ENCODE results near the gene ZDBF2. TPM values are rescaled to one million over a fixed set of nuclear protein-coding genes. Genes with fewer than 3 reads are reported as not detected.
"Not testable (repeated sequence)": the region's sequence is repeated elsewhere in the genome, so short reads cannot be mapped to it uniquely, and the experiment has no call there.

Gene ZDBF2
- polyA plus RNA-seq (2012; ENCODE audit: insufficient read depth, insufficient read length), result 1.2 TPM

DNA sequence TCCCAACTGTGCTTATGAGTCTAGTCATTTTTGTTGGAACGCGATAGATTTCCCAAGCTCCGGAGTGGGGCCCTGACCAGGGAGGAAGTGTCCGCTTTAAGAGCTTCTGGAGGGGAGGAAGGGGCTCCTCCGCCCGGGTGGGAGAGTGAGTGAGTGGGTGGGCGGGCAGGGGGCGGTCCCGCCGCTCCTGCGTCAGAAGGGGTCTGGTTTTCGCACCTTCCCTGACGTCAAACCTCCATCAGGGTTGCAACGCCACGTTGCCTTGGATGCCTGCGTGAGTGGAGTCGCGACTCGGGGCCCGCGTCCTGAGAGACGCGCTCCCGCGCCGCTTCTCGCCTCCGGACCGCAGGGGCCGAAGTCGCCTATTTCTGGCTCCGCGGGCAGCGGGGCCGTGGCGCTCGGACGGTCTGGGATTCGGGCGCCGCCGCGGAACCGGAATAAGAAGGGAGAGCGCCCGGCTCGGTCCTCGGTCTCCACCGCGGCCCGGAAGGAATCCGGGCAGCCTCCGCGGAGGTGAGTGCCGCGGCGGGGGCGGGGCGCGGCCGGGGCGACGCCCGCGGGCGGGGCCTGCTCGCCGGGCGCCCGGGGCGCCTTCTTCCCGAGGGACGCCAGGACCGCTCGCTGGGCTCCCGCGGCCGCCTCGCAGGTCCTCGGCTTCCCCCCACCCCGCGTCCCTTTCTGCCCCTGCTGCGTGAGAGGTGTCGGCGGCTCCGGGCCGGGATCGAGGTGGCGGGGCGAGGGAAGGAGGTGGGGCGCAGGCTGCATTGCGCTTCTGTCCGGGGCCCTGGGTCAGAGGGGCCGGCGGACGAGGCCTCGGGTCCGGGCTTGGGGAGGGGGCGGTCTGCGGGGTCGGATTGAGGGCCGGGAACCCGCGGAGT lies at the start of gene ZDBF2:
ZDBF2 (plus strand) TSS at position 230 of the 878 bp plus-strand sequence. CDS start 7,187 bp downstream, outside the sequence.
- no peak for DNase-seq (ENCODE audit: low read depth, low spot score)
- H3K4me3 ChIP-seq (ENCODE audit: low read length), result peak within 1 kb of the TSS; percentile 51

DNA sequence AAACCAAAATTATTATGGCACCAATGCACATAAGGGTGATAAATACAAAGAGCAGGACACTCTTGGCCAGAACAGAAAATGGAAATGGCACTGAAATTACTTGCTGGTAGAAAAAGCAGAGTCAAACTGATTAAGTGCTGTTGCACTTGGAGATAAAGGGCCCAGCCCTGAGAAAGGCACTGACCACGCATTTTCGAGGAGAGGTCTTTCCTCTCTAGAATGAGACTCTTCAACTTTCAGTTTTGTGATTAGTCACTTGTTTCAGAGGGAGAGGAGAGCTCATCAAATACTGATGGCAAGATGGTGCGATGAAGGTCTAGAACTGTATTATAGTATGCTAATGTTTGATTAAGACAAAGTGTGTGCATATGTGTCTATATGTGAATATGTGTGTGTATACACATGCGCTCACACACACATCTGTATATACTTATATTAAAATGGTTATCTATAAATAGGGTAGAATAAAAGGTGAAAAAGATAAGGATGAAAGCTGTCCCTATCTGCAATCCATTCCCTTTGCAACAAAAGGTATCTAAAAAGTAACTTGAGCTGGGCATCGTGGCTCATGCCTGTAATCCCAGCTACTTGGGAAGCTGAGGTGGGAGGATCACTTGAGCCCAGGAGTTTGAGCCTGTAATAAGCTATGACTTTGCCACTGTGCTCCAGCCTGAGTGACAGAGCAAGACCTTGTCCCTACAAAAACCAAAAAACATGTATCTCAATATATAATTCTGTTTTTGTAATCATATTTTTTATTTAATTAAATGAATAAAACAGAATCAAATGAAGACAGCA lies 48.8 kb upstream of the ZDBF2 start:
- H3K4me3 ChIP-seq (ENCODE audit: low read length), result no peak overlapping the region
- DNase-seq (ENCODE audit: low read depth, low spot score), result no peak

DNA sequence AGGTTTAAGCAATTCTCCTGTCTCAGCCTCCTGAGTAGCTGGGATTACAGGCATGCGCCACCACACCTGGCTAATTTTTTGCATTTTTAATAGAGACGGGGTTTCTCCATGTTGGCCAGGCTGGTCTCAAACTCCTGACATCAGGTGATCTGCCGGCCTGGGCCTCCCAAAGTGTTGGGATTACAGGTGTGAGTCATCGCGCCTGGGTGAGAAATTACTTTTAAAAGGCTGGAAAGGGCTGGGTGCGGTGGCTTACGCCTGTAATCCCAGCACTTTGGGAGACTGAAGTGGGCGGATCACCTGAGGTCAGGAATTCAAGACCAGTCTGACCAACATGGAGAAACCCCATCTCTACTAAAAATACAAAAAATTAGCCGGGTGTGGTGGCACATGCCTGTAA lies 45.8 kb upstream of the ZDBF2 start:
- not testable (repeated sequence) for H3K4me3 ChIP-seq (ENCODE audit: low read length); DNase-seq (ENCODE audit: low read depth, low spot score)

DNA sequence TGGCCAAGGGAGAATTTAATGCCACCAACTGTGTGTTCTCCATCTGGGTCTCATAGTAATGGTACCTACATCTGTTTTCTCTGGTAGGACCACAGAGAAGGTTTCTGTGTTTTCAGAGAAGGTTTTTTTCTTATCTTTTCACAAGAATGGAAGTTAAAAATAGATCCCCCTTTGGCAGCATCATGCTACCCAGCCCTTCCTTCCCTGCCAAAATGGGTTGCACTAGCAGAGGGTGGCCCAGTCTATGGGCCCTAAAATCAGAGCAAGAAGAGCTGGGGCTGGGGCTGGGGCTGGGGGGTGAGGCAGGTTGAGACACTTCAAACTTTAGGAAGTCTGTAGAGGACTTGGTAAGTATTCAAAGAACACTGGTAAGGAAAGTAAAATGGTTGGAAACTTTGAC lies 44.8 kb upstream of the ZDBF2 start:
- H3K4me3 ChIP-seq (ENCODE audit: low read length), result no peak overlapping the region
- DNase-seq (ENCODE audit: low read depth, low spot score), result no peak

DNA sequence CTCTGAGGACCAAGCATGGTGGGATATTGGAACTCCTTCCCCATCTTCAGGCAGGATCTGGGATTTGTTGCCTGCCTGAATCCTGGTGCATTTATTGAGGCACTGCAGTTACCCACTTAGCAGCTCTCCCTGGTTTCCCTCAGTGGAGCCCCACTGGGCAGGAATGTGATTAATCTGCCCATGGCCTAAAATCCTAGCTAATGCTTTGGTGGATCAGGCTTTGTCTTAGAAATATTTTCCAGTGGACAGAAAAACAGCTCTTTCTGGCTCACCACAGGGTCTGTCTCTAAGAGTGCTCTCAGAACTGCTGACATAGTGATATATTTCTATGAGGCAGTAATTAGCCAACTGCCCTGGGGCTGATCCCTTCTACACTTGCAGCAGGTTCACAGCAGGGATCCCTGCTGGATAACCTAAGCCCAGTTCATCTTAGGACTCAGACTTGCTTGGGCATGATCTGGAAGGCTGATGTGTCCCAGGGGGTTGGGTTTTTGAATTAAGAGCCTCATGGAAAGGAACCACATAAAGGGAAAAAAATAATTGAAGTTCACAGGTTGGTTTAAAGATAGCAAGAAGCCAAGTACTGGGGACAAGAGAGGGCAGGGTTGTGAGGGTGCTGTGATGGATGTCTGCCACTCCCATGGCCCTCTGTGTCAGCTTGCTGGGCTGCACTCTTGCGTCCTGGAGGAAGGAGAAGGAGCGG lies 44.3 kb upstream of the ZDBF2 start:
- no peak for DNase-seq (ENCODE audit: low read depth, low spot score)
- no peak overlapping the region for H3K4me3 ChIP-seq (ENCODE audit: low read length)

DNA sequence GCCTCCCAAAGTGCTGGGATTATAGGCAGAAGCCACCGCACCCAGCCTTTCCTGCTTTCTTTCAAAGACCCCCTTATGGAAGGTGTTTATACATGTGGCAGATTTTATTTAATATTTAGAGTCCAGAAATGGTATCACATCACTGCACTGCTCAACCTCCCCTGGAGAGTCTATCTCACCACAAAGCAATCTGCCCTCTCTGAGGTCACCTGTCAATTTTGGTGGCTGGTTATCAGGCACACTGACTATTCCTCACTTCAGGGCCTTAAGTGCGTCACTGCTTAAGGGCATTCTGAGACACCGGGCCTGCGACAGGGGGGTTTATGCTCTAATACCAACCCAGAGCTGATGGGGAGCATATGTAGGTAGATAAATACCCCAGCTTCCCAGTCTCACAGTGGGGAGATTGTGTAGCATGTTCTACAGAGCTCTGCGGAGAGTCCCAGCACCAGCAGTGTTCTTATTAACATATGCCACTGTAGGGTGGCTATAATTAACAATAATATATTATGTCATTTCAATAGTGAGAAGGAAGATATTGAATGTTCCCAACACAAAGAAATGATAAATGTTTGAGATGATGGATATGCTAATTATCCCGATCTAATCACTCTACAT lies 42.7 kb upstream of the ZDBF2 start:
- no peak overlapping the region for H3K4me3 ChIP-seq (ENCODE audit: low read length)
- no peak for DNase-seq (ENCODE audit: low read depth, low spot score)

DNA sequence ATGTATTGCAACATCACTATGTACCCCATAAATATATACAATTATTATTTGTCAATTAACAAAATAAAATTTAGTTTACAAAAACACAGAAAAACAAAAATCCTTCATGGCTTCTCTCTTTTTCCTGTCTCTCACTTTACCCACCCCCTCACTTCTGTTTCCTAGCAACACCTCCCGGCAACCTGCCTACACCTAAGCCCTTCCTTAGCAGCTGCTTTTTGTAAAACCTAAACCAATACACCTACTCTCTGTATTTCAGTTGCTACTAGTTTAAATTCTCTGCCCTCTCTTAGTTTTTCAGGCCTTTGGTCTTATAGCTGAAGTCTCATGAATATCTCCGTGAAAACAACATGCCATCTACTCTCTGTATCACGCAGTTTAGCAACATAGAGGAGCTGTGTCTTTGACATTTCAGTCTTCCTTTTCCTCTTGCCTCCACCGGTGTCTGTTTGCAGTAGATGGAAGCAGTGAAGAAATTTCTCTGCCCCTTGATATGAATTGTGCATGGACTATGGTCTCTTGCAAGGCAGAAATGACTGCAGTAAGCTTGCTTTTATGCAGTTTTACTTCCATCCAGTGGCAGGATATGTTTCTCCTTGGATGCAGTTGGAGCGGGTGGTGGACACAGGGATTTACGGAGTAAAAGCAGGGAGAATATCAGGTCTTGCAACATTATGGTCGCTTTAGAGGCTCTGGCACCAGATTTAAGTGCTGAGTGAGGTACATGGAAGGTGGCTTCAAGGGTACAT lies 42.0 kb upstream of the ZDBF2 start:
- DNase-seq (ENCODE audit: low read depth, low spot score), result no peak
- H3K4me3 ChIP-seq (ENCODE audit: low read length), result no peak overlapping the region

DNA sequence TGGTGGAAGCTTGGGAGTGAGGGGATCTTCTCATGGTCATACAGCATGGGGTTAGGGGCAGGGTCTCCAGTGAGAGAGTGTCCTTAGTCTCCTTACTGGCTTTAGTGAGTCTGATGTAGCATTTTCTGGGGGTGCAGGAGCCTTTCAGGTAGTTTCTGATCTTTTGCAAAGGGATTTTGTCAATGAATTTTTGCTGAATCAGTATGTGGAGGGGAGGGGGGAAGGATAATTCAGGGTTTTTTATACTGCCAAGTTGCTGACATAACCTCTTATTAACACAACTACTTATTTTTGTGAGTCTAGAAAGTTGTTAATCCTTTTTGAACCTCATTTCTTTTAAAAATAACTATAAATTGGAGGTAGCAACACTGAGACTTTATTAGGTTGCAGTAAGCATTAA lies 35.3 kb upstream of the ZDBF2 start:
- H3K4me3 ChIP-seq (ENCODE audit: low read length), result no peak overlapping the region
- DNase-seq (ENCODE audit: low read depth, low spot score), result no peak

DNA sequence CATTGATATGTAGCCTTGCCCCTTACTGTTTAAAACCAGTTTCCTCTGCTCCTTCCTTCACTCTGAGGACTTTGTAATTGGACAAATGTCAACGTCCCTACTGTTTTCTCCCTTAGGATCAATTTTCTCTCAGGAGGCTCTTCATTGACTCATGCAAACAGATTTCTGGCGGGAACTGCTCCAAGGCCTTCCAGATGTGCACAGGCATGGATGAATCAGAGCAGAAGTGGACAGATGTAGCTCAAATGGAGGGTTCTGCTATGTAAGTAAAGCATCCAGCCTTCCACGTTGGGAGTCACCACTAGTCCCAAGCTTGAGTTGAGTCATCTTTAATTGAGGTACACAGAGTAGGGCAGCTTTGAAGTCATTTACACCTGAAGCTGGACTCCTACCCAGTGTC lies 34.1 kb upstream of the ZDBF2 start:
- DNase-seq (ENCODE audit: low read depth, low spot score), result no peak
- no peak overlapping the region for H3K4me3 ChIP-seq (ENCODE audit: low read length)

DNA sequence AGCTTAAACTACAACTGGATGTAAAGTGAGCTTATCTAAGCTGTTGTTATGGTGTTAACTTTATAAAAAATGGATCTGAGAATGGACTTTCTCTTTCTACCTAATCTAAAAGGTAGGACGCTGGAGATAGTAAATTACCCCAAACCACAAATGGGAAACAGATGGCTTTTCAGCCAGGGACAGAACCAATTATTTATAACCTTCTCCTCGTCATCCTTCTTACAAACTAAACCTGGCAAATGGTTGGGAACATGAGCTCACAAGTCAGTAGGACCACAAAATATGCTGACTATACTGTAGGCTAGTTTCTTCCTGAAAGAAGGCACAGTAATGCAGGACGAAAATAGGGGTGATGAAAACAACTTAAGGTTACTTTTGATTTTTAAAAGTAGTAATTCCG lies 32.7 kb upstream of the ZDBF2 start:
- DNase-seq (ENCODE audit: low read depth, low spot score), result no peak
- H3K4me3 ChIP-seq (ENCODE audit: low read length), result no peak overlapping the region

DNA sequence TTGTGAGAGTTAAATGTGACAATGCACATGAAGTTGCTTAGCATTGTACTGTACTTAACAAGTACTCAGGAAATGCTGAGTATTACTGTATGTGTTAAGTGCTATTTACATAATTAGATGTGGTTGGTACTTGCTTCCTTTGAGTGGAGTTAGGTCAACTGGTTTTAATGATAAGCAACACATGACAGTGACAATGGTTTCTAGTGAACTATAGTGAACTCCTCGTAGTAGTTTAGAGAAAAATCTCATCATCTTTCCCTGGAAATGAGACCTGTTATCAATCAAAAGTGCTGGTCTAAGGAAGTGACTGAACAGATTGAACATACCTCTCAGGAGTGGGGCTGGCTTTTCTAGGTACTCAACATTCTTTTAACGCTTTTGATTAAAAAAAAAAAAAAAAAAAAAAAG lies 29.2 kb upstream of the ZDBF2 start:
- DNase-seq (ENCODE audit: low read depth, low spot score), result no peak

DNA sequence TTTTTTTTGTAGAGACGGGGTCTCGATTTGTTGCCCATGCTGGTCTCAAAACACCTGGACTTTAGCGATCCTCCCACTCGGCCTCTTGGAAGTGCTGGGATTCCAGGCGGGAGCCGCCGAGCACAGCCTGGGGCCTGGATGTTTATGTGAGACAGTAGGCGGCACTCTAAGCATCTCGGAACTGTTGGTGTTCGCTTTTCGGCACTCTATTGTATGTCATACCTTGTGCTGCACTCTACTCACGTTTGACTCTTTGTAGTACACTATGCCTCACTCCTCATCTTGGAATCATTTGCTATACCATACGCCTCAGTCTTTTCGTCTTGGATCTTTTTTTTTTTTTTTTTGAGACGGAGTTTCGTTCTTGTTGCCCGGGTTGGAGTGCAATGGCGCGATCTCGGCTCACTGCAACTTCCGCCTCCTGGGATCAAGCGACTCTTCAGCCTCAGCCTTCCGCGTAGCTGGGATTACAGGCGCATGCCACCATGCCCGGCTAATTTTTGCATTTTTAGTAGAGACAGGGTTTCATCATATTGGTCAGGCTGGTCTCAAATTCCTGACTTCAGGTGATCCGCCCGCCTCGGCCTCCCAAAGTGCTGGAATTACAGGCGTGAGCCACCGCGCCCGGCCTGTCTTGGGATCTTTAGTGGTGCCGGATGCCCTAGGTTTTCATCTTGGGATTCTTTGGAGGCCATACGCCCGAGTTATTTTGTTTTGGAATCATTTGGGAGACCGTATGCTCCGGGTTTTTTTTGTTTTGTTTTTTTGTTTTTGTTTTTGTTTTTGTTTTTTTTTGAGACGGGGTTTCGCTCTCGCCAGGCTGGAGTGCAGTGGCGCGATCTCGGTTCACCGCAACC lies 24.2 kb upstream of the ZDBF2 start:
- no peak for DNase-seq (ENCODE audit: low read depth, low spot score)
- no peak overlapping the region for H3K4me3 ChIP-seq (ENCODE audit: low read length)

More for the DNA sequence above, 29.2 kb upstream of the ZDBF2 start:
- H3K4me3 ChIP-seq (ENCODE audit: low read length), result no peak overlapping the region

DNA sequence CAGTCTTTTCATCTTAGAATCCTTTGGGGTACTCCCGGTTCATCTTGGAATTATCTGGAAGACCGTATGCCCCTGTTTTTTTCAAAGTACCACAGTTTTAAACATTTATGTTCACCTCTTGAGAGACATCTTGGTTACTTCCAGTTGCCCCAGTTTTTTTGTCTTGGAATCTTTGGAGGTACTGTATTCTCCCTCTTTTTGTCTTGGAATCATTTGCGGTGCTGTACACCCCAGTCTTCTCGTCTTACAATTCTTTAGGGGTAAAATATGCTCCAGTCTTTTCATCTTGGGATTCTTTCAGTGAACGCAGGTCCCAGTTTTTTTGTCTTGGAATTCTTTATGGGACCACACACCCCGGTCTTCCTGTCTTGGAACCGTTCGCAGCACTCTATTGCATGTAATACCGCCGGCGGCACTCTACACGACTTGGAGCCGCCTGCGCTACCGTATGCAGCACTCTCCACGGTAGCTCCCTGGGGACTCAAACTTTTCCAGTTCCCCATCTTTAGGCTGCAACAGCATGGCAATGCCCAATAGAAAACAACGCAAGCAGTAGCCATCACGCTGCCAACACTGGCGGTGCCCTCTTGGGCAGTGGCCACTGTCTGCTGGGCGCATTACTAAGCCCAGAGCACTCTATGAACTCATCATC lies 21.2 kb upstream of the ZDBF2 start:
- DNase-seq (ENCODE audit: low read depth, low spot score), result no peak
- H3K4me3 ChIP-seq (ENCODE audit: low read length), result no peak overlapping the region

DNA sequence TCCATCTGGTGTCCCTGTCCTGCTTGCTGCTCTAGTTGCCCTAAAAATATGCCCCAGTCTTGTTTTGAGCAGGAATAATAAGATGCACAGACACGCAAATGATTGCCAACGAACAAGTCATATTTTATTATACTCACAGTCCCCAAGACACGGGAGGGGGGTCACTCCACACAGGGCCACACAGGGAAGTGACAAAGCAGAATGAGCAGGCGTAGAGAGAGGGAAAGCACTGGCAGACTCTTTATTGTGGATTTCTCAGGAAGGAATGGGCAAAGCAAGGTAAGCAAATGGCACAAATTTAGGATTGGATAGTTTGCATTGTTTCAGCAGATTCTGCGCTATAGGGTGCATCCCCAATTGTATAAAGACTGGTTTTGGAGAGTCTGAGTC lies 20.7 kb upstream of the ZDBF2 start:
- no peak overlapping the region for H3K4me3 ChIP-seq (ENCODE audit: low read length)
- DNase-seq (ENCODE audit: low read depth, low spot score), result no peak

DNA sequence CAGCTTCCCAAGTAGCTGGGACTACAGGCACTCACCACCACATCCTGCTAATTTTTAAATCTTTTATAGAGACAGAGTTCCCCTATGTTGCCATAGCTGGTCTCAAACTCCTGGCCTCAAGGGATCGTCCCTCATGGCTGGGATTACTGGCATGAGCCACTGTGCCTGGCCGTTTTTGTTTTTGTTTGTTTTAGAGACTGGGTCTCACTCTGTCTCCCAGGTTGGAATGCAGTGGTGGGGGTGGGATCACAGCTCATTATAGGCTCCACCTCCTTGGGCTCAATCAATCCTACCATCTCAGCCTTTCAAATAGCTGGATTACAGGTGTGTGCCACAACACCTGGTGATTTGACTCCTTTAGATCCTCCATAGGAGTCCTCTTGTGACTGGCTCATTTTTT lies 19.5 kb upstream of the ZDBF2 start:
- no peak for DNase-seq (ENCODE audit: low read depth, low spot score)
- H3K4me3 ChIP-seq (ENCODE audit: low read length), result no peak overlapping the region

DNA sequence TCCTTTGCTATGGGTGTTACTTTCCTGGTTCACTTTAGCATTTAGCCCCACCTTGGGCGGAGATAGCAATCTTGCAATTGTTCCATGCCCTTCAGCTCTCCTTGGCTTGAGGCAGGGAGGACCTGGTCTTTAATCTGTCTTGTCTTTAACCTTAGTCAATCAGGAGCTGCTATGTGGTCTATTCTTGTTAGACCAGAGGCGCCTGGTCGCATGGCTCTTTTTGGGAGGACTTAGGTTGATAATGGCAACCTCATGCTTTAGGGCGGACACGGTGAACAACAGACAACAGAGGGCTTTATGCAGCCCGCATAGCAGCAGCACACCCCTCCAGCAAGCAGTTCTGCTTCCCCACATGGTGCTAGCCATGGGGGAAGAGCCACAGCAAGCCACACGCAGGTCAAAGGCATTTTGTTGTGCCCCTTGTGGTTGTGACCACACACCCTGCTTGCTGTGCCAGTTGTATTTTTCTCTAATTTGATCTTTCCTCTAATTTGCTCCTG lies 17.7 kb upstream of the ZDBF2 start:
- no peak overlapping the region for H3K4me3 ChIP-seq (ENCODE audit: low read length)
- no peak for DNase-seq (ENCODE audit: low read depth, low spot score)

DNA sequence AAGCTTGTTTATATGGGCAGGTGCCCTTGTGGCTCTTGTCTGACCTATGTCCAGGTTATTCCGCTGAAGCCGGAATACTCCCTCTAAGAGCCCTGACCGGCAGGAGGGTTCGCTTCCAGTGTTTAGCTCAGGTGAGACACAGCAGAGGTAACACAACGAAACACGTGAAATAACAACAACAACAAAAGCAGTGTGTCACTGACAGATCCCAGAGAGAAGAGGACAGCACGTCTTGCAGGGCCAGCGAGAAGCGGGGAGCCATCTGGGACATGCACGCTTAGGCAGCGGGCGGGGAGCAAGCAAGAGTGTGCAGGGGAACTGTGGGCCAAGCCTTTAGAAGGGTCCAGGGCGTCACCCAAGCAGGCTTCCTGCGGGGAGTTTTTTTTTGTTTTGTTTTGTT lies 17.1 kb upstream of the ZDBF2 start:
- H3K4me3 ChIP-seq (ENCODE audit: low read length), result no peak overlapping the region
- DNase-seq (ENCODE audit: low read depth, low spot score), result no peak
